Kidney capillary endothelial cell (primary cell): Measurements from ENCODE around the gene ATAD1.
"Not testable (repeated sequence)": the region's sequence is repeated elsewhere in the genome, so short reads cannot be mapped to it uniquely, and the experiment has no call there.

Experiments used
- DNase-seq: peaks from one replicate; pipeline ENCODE4 v3.0.0-alpha.2; 2018; ENCODE audit warnings: low spot score

Gene ATAD1

GRCh38 chr10:87801813-87802435, 16.1 kb downstream of the ATAD1 start:
- not testable (repeated sequence) for DNase-seq

- no peak for DNase-seq
These were observed 18.2 kb downstream of the ATAD1 start for GRCh38 chr10:87799860-87800259.

GRCh38 chr10:87798082-87798481, 19.9 kb downstream of the ATAD1 start:
- no peak for DNase-seq

DNA sequence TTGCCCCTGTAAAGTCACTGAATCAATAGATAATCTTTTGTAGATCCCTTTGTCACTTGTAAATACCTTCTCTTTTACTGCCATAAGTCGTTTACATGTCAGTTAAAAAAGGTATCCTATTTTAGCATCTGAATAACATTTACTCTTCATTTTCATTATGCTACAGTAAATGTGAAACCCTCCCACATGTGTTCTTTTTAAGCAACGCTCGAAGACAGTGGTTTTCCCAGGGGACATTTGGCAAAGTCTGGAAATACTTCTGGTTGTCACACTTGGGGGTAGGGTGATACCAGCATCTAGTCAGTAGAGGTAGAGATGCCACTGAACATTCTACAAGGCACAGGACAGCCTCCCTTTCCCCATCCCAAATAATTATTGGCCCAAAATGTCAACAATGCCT, 23.7 kb downstream of the ATAD1 start:
- DNase-seq = no peak

- no peak for DNase-seq
These were observed 27.8 kb downstream of the ATAD1 start for GRCh38 chr10:87790185-87790584.

DNA sequence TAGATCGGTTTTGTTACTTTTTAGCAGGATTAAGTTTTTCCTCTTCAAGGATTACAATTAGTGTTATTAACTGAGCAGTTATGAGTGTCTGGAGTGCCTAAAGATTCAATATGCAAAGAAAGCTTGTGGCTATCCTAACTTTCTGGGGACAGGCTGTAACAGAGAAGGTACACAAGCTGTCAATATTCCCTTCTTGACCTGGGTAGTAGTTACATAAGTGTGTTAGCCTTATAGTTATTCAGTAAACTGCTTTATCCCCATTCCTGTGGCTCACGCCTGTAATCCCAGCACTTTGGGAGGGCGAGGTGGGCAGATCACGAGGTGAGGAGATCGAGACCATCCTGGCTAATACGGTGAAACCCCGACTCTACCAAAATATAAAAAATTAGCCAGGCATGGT, 31.6 kb downstream of the ATAD1 start:
- DNase-seq = no peak

DNA sequence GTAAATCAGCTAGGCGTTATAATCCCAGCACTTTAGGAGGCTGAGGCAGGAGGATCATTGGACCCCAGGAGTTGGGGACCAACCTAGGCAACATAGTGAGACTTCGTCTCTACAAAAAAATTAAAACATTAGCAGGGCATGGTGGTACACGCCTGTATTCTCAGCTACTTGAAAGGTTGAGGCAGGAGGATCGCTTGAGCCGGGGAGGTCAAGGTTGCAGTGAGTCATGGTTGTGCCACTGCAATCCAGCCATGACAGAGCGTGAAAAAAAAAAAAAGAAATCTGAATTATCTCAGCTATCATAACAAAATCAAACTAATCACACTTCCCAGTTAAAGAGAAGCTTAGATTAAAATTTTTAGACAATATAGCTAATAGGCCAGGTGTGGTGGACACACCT, 35.3 kb downstream of the ATAD1 start:
- DNase-seq = no peak

DNA sequence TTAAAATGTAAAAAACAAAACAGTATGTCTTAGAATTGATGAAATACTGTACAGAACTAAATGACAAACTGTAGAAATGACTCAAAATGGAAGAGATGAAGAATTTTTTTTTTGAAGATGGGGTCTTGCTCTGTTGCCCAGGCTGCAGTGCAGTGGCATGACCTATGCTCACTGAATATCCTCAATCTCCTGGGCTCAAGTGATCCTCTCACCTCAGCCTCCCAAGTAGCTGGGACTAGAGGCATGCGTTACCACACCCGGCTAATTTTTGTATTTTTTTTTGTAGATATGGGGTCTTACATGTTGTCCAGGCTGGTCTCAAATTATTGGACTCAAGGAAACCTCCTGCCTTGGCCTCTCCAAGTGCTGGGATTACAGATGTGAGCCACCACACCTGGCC, 36.5 kb downstream of the ATAD1 start:
- DNase-seq = no peak

DNA sequence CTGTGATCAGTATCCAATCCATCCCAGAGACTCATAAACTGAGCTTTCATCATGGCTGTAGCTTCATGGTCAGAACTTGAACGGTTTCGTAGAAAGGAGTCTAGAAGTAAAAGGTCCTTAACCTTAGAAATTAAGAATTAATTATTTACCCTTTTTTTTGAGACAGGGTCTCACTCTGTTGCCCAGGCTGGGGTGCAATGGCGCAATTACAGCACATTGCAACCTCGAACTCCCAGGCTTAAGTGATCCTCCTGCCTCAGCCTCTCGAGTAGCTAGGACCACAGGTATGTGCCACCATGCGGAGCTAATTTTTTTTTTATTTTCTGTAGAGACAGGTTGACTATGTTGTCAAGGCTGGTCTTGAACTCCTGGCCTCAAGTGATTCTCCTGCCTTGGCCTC, 41.7 kb downstream of the ATAD1 start:
- DNase-seq = no peak

- peak; percentile 67 for DNase-seq
These were observed 42.3 kb downstream of the ATAD1 start for GRCh38 chr10:87775766-87776165.

GRCh38 chr10:87771871-87772500, 46.0 kb downstream of the ATAD1 start:
- peak; percentile 55 for DNase-seq

DNA sequence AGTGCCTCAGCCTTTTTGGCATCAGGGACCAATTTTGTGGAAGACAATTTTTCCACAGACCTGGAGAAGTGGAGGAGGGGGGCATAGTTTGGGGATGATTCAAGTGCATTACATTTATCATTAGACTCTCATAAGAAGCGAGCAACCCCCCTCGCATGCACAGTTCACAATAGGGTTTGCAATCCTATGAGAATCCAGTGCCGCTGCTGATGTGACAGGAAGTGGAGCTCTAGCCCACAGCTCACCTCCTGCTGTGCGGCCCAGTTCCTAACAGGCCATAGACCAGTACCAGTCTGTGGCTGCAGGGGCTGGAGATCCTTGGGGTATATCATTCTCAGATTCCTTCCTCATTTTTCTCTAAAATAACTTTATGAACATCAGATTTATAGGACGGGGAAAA, 50.8 kb downstream of the ATAD1 start:
- no peak for DNase-seq

- no peak for DNase-seq
These were observed 52.2 kb downstream of the ATAD1 start for GRCh38 chr10:87765666-87766376.

GRCh38 chr10:87764072-87764934, 53.7 kb downstream of the ATAD1 start:
- no peak for DNase-seq

DNA sequence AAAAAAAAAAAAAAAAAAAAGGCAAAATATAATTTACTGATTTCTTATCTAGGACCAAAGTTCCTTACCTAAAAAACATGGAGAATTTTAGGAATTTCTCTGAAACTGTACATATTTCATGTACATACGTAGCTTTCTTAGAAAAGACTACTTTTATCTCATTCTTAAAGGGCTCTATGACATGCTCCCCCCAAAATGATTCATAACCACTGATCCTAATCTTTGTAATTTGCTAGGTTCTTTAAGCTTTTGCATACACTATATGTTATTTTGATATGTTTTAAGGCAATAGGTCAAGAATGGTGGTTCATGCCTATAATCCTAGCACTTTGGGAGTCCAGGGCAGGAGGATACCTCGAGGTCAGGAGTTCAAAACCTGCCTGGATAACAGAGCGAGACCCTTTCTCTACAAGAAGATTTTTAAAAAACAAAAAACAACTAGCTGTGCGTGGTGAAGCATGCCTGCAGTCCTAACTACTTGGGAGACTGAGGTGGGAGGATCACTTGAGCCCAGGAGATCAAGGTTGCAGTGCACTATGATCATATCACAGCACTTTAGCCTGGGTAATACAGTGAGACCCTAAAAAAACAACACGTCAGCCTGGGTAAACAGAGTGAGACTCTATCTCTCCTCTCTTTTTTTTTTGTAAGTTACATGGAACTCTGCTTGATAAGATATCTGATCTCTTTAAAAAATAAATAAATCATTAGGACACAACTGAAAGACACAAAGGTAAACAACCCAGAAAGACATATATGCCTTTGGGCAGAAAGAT, 54.8 kb downstream of the ATAD1 start:
- no peak for DNase-seq

- DNase-seq = peak; percentile 41
These were observed 56.1 kb downstream of the ATAD1 start for GRCh38 chr10:87761892-87762291.

GRCh38 chr10:87761153-87761552, 56.9 kb downstream of the ATAD1 start:
- DNase-seq = no peak

GRCh38 chr10:87760195-87760905, 57.7 kb downstream of the ATAD1 start:
- DNase-seq = peak; percentile 55

- DNase-seq = no peak
These were observed 58.5 kb downstream of the ATAD1 start for GRCh38 chr10:87759551-87759950.

GRCh38 chr10:87757685-87758084, 60.3 kb downstream of the ATAD1 start:
- DNase-seq = no peak
